CD4-positive, alpha-beta T cell treated with Interleukin-21 for 1 hour (primary cell): ENCODE data around the gene GRID2.
"Not testable (repeated sequence)": the region's sequence is repeated elsewhere in the genome, so short reads cannot be mapped to it uniquely, and the experiment has no call there.

Source experiments
- DNase-seq: peaks from one replicate; pipeline ENCODE4 v3.0.0-alpha.2; 2020

The GRID2 gene

GRCh38 chr4:92444143-92444843 is 140.5 kb downstream of the GRID2 start:
- not testable (repeated sequence) for DNase-seq

DNA sequence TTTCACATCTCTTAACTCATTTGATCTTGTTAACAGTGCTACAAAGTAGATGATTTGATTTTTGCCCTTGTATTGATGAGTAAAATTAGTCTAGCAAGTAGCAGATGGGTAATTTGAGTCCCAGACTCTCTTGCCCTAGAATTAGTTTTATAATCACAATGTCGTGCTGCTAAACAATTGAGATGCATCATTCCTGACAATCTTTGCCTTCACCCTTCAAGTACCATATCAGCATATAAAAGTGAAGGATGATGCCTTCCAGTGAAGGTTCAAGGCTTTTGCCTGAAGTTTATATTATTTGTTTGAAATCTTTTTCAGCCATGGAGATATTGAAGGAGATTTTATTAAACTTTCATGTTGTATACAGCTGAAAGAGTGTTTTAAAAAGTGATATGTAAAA is 141.4 kb downstream of the GRID2 start:
- DNase-seq: no peak

- no peak for DNase-seq
Observed at GRCh38 chr4:92447255-92447905, 143.6 kb downstream of the GRID2 start.

- DNase-seq: not testable (repeated sequence)
Observed at GRCh38 chr4:92448176-92448575, 144.4 kb downstream of the GRID2 start.

- no peak for DNase-seq
Observed at GRCh38 chr4:92450694-92451093, 146.9 kb downstream of the GRID2 start.

DNA sequence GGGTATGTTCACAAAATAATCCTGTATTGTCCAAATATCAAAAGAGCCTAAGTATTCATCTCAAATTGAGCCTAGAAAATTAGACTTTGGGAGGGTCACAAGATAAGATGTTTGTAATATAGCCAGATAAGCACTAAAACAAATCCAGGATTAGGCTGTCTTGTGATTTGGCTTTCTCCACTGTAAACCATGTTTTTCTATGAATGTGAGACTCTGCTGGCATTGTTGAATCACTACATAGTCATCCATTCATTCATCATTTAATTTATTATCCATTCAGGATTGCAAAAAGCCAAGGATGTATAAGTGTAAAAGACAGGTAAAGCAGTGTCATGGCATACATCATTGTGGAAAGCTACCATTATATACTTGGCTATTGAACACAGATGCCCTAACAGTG is 148.0 kb downstream of the GRID2 start:
- no peak for DNase-seq

DNA sequence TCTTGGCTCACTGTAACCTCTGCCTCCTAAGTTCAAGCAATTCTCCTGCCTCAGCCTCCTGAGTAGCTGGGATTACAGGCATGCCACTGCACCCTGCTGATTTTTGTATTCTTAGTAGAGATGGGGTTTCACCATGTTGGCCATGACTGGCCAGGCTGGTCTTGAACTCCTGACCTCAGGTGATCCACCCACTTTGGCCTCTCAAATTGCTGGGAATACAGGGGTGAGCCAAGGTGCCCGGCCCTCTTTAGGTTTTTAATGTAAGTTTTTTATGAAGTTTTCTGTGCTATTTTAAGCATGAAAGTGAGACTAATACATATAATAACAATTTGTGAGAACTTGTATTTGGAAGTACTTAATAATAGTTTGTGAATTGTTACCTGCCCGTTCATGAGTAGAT is 148.6 kb downstream of the GRID2 start:
- not testable (repeated sequence) for DNase-seq

GRCh38 chr4:92455329-92455839 is 151.6 kb downstream of the GRID2 start:
- no peak for DNase-seq

- DNase-seq: no peak
Observed at GRCh38 chr4:92455951-92456350, 152.2 kb downstream of the GRID2 start.

GRCh38 chr4:92461732-92462131 is 158.0 kb downstream of the GRID2 start:
- DNase-seq: no peak

DNA sequence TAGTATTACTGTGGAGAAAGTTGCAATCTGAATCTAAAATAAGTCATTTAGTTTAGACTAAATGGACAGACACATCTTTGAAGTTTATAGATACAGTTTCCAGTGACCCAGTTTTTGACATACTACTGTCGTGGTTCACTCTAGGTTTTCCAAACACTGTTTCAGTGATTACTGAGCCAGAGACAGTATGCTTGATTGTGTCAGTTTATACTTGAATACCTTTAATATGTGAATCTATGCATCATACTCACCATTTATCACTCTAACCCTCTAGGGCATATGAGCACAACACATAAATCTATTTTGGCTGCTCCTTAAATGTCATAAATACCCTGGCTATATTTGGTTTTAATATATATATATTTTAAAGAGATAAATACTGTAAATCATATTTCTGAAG is 173.5 kb downstream of the GRID2 start:
- DNase-seq: no peak

DNA sequence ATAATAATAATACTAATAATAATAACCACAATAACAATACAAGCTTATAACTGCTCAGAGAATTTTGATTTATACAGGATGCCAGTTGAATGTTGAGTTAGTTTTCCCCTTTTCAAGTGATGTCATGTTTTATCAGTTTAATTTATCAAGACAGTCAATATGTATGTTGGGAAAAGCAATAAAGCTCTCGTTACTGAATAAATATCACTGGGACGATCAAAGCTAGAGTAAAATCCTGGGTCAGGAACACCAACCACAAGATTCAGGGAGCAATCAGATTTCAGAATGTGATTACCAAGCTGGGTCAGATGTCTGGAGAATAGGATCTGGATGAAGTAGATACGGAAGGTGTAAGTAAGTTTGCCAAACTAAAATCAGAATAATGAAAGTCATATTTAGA is 179.6 kb downstream of the GRID2 start:
- DNase-seq: no peak

GRCh38 chr4:92488496-92488895 is 184.7 kb downstream of the GRID2 start:
- no peak for DNase-seq

DNA sequence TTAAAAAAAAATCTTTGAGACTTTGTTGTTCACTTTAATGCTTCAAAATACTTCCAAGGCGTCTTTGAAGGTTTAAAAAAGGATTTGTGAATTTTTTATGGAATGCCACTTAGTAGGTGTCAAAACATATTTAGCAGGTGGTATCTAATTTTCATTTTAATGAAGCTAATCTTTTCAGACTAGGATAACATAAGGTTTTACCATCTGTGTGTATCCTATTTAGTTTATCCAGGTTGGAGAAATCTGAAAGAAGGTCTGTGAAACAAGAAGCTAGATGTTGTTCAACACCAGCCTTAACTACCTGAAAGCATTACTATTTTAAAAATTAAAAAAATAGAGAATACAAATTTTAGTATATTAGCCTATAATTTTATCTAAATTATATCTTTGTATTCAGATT is 193.4 kb downstream of the GRID2 start:
- DNase-seq: no peak

DNA sequence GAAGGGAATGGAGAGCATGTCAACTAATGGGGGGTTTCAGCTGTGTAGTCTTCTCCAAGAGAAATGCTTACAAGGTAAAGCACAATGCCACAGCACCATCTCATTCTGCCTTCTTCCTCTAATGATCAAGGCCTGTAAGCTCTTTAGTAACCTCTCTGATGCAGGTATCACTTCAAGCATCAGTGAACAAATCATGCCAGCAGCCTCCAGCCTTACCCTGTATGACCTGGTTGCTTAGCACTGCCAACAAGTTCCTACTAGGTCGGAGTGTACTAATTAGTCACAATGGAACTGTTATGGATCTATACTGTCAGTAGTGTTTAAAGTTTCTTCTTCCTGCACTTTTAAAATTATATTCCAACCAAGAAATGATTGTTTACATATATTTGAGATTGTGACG is 197.7 kb downstream of the GRID2 start:
- no peak for DNase-seq

GRCh38 chr4:92506933-92507332 is 203.2 kb downstream of the GRID2 start:
- no peak for DNase-seq

DNA sequence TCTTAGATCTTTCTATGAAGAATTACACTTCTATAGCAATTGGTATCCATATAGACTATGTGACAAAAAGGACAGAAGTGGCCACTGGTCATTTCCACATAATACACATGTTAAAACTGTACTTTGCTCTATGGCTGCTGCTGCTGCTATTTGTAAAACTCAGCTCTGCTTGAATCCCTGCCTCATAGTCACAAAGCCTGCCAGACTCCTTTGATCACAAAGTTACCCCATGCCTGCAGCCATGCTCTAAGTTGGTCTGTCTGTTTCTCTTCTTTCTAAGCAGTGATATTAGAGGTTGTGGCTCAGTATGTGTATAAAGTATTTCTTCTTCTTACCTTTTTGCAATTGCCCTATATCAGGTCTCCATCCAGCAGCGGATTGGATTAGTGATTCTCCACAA is 210.9 kb downstream of the GRID2 start:
- no peak for DNase-seq

DNA sequence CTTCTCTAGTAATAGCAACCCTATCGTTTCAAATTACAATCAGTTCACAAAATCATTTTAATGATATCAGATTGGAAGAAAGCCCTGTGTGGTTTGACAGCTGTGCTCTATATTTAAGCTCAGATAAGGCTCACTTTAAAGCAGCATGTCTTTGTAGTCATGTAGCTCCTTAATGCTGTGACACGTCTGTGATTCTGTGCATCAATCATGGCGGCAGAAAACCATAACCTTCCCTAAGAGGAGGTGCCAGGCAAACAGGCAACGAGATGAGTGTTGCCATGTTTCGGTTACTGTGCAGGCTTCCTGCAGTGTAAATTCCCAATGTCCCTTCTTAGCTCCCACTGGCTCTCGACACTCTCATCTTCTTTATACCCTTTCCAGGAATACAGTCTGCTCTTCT is 212.7 kb downstream of the GRID2 start:
- DNase-seq: no peak

DNA sequence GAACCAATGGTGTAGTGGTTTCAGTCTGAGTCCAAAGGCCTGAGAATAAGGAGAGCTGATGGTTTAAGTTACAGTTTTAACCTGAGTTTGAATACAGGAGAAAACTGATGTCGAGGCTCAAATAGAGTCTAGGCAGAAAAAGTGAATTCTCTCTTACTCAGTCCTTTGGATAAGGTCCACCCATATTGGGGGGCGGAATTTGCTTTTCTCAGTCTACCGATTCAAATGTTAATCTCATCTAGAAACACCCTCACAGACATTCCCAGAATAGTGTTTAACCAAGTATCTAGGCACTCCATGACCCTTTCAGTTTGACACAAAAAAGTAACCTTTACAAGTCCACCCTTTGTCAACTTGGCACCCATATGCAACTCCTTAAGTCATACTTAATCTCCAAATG is 216.0 kb downstream of the GRID2 start:
- DNase-seq: no peak

DNA sequence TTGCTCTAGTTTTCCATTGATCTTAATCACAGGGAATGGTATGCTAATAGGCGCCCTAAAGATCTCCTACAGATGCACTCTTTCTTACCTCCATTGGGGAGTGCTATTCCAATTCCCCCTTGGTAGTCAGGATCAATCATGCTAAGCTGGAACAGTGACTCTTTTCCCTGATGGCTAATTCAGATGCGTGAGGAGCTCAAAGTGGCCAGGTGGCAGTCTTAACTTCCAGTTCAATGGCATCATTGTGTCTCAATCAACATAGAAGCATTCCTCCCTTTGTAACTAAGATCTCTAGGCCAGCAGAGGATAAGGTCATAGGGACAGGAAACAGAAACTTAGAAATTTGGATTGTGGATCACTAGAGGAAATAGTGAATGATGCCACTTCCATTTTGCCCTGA is 216.8 kb downstream of the GRID2 start:
- DNase-seq: no peak

GRCh38 chr4:92521941-92522340 is 218.2 kb downstream of the GRID2 start:
- DNase-seq: no peak

- no peak for DNase-seq
Observed at GRCh38 chr4:92522356-92522755, 218.6 kb downstream of the GRID2 start.

GRCh38 chr4:92524131-92524530 is 220.4 kb downstream of the GRID2 start:
- DNase-seq: no peak

GRCh38 chr4:92528541-92528940 is 224.8 kb downstream of the GRID2 start:
- no peak for DNase-seq

GRCh38 chr4:92529510-92529909 is 225.7 kb downstream of the GRID2 start:
- DNase-seq: no peak
